CD4-positive, alpha-beta T cell treated with Interleukin-2 at 100 ng/mL for 4 hours (primary cell): ENCODE data around the gene TEX30.

ENCODE experiments used
- DNase-seq: peaks from one replicate; pipeline ENCODE4 v3.0.0-alpha.2; 2020; ENCODE audit warnings: low spot score

Gene TEX30

DNA sequence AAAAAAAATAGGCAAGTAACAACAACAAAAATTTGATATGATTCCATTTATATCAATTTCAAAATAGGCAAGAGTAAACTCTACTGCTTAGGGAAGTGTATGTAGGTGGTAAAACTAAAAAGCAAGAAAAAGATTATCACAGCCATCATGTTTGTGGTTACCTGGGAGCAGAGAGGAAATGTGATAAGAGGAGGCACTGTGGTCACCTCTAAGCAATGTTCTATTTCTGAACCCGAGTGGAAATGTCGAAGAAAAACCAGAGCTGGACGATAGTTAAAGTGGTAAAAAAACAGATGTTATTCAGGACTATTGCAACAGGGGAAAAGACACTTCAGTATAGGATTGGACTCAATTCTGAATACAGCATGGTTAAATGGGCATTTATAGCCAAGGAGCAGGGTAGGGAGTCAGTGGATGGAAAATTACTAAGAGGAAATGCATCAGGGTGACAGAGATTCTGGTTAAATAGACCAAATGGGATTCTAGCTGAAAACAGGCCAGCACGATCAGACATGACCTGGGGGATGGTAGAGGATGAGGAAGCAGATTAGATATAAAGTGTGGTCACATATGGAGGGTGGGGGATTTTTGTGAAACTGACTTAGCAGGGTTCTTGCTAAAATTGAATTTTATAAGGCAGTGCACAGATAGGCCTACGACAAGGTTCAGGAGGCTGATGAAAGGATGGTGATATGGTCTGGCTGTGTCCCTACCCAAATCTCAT is 6.0 kb upstream of the TEX30 start:
- DNase-seq: peak; percentile 27

DNA sequence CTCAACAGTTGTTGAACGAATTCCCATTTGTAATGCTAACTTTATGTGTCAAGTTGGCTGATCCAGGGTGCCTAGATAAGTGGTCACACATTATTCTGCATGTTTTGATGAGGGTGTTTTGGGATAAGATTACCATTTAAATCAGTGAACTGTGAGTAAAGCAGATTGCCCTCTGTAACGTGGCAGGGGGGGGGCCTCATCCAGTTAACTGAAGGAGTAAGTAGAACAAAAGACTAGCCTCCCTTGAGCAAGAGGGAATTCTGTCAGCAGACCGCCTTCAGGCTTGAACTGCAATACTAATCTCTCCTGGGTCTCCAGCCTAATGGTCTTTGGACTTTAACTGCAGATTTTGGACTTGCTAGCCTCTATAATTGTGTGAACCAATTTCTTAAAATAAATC is 4.2 kb upstream of the TEX30 start:
- no peak for DNase-seq

DNA sequence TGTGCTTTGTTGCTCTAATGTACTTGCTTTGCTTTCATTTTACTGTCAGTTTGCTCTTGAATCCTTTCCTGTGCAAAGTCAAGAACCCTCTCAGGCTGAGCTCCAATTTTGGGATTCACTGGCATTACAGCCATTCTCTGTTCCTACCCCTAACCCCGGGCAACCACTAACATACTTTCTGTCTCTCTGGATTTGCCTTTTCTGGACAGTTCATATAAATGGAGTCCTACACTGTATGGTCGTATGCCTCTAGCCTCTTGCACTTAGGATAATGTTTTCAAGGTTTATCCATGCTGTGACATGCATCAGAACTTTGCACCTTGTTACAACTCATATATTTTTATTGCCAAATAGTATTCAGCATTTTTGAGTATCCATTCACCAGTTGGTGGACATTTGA is 2.7 kb upstream of the TEX30 start:
- no peak for DNase-seq

DNA sequence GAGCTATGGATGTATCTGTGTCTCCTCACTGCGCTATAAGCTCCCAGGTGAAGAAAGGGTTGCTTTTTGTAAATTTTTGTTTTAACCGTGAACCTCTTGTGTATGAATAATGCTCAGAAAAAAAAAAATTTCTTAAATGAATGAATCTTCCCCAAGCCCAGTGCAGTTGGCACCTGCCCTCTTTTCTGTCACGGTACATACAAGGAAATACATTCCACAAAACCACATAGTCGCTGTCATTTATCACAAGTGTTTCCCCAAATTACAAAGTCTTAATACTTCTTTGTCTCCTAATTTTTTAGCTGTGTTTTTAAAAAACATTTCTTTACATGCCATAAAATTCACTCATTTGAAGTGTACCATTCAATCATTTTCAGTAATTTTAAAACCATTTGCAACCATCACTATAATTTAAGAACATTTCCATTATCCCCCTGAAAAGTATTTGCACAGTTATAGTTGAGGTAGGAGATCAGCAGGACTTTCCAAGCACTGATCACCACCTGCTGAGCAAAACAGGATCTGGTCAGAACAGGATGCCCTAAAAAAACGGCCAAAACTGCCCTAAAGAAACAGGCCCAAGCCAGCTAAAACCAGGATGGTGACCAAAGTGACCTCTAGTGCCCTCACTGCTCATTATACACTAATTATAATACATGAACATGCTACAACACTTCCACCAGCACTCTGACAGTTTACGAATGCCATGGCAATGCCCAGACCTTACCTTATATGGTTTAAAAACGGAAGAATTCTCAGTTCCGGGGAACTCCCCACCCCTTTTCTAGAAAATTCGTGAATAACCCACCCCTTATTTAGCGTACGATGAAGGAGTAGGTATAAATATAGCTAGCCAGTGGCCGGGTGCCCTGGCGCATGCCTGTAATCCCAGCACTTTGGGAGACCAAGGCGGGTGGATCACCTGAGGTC is 1.3 kb upstream of the TEX30 start:
- no peak for DNase-seq

DNA sequence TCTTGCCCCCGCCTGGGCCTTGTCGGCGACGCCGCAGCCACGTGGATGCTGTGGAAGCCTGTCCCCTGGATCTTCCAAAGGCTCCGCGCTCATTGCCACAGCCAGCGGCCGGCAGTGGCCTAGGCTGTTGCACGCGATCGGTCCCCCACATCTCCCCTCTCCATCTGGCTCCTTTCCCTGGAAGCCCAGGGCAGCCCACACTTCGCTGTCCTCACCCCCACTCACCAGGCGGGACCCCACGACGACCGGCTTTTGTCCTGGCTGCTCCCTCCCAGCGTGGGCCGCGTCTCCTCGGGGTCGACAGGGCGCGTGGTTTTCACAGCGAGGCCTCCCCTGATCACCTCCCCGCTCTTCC is 605 bp upstream of the TEX30 start:
- DNase-seq: no peak

DNA sequence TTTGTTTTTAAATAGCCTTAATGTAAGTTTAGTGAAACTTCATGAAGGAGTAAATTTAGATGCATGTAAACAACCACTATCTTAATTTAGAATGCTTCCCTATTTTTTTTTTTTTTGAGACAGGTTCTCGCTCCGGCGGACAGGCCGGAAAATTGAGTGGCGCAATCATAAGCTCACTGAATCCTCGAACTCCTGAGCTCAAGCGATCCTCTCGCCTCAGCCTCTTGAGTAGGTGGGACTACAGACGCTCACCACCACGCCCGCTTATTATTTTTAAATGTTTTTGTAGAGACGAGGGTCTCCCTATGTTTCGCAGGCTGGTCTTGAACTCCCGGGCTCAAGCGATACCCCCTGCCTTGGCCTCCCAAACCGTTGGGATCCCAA is 1.6 kb downstream of the TEX30 start:
- no peak for DNase-seq

DNA sequence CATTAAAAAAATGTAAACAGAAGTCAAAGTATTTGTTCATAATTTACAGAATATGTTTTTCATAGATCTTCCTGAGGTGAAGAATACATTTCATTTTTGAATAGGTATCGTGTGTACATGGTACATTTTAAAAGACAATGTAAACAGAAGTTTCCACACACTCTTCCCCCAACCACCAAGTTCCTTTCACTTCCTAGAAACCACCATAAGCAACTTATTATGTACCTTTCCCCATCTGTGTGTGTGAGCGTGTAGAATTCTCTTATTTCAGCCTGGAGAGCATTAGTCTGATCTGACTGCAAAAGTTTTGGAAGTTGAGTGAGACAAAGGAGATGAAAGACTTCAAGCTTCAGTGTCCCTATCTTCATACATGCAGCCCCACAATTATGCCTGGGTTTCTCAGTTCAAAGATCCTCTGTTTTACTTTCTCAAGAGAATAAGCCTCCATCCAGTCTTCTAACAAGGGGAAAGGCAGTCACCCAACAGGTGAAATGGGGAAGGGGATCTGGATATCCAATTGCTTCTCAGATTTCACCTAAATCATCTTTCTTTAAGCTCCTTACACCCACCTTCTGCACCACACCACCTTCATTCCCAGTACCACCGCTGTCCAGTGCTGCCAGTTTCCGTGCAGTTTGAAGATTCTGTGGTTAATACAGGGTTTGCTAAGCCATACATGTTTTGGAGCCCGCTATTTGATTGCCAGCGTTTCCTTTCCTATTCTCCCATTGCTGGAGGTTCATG is 2.1 kb downstream of the TEX30 start:
- no peak for DNase-seq

DNA sequence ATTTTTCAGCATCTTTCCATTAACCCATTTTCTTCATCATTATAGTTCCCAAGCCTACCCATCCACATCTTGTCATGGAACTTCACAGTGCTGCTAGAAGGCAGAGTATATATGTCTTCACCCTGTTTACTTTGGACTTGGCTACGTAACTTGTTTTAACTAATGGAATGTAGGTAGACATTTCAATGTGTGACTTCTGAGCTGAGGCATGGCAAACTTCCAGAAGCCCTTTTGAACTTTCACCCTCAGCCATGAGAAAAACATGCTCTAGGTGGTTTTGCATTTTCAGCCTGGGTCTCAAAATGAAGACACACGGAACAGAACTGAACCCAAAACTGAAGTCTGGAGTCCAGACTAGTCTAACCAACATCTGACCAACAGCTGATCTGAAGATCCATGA is 3.2 kb downstream of the TEX30 start:
- no peak for DNase-seq

DNA sequence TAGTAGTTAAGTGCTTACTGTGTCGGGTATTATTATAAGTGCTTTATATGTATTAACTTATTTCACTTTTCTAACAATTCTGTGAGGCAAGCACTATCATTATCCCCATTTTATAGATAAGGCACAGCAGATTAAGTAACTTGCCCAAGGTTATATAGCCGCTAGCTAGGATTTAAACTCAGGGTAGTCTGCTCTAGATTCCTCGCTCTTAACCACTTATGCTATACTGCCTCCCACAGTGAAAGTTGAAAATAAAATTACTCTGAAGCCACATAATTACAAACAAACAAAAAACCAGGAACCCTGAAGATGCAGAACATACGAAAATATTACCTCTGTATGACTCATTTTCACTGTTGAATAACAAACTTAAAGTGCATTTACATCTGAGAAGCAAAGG is 3.9 kb downstream of the TEX30 start:
- no peak for DNase-seq

DNA sequence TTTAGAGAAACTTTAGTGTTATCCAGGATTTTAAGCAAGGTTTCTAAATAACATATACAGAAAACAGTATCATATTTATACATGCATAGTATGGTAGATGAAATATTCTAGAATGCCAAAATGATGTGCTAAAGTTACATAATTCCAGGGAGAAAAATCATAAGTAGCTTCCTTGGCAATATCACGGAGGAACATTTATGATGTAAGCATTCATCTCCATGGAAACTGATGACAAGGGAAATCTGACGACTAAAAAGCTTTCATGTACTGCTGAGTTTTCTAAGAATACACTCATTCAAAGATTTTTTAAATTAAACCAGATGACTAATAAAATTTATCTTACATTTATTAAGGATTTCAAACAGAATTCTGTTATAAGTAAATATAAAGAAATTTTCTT is 4.7 kb downstream of the TEX30 start:
- DNase-seq: no peak

DNA sequence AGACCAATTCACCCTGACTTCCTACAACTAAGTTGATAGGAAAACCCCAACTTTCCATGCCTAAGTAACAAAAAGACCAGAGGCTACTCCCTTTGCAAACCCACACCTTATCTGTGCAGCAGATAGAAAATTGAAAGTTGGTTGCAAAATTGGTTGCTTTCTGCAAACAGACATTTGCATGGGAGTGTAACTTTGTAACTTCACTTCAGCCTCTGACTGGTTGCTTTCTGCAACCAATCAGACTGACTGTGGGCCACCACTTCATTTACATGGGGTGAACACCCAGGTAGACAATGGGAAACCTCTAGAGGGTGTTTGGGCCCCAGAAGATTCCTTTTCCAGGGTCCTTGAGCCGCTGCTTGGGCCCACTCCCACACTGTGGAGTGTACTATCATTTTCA is 9.8 kb downstream of the TEX30 start:
- no peak for DNase-seq

DNA sequence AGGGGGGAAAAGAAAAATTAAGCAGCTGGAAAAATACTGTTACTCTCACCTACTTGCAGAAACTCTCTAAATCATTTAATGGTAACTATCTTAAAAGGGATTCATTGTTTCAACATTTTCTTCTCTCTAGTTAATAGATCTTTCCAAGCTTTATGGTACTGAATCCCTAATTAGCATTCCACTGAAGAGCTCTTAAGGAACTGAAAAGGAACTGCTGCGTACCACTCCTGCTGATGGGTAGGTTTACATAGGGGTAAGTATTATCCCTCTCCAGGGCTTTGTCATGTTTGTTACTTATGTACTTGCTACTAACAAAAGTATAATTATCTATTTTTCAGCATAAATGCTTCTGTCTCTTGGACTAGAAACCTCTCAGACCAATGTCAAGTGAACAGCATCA is 12.5 kb downstream of the TEX30 start:
- no peak for DNase-seq

DNA sequence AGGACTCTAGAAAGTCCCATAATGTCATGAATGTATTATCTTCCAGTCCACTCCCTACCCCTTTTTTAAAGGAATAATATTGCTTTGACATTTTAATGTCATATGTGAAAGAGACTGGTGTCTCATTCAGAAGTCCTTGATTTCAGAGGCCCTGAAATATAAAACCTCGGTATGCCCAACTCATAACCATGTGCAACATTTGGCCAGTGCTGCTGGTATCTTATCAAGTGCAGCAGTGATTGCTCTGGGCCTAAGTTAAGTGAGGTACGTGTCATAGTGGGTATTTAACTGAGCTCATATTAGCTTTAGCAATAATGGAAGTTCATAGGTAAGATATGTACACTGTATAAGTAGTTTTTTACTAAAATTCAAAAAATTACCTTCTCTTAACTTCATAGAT is 14.7 kb downstream of the TEX30 start:
- no peak for DNase-seq

DNA sequence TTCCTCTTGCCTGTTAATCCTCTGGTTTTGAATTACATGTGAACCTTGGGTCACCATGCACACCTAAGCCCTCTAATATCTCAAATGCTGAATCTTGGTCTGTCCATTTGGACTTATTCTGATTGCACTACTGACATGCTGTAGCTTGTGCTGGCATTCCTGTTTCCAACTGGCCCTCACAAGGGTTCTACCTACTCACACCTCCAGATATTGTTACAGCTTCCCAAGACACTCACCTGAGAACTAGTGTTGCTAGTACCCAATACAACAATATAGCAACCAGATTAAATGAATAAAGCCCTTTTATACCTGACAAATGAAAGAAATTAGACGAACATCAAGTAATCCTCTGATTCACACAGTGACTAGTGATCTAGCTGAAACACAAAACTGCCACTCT is 16.6 kb downstream of the TEX30 start:
- no peak for DNase-seq

DNA sequence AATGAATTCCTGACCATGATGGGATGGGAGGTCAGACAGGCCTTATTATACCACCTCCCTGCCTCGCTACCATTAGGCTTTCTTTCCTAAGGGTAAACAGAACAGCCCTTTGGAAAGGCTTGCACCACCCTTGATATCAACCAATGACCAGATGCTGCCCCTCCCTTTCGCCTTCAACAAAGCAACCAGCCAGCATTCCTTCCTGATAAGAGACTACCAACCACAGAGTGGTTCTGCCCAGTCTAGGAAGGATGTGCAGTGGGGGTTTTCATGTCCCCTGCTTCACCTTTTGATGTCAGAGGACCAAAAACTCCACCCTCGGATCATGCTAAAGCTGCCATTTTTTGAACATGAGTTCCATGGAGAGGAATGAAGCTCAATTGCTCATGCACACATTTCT is 21.7 kb downstream of the TEX30 start:
- DNase-seq: no peak

DNA sequence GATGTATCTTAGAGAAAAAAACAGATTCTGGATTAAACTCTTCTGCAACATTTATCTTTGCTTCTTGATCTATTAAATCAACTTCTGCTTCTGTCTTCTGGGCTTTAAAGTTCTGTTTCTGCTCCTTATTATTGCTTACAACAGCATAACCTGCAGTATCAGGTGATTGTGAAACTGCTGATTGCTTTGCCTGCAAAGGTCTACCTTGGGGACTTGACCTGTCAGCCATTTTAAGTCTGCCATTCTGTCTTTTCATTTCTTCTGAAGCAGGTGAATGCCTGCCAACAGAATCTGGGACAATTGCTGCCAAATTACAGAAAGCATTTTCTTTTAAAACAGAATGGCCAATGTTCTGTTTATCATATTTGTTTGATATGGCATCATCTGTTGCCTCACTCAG is 31.1 kb downstream of the TEX30 start:
- no peak for DNase-seq

DNA sequence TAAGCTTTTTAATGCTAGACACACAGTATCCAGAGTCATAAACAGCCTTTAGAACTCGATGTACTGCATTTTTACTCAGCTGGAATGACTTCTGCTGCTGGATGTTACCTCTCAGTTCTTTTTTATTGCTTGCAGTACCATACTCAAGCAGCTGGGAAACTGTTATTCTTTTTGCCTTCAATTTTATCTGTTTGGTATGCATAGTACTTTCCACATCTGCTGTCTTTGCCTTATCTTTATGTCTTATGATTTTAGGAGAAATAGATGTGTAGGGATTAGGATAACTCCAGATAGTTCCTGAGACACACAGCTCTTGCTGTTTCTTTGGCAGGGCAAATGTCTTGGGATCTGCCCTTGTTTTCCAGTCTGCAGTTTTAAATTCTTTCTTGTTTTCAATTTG is 31.5 kb downstream of the TEX30 start:
- DNase-seq: no peak

DNA sequence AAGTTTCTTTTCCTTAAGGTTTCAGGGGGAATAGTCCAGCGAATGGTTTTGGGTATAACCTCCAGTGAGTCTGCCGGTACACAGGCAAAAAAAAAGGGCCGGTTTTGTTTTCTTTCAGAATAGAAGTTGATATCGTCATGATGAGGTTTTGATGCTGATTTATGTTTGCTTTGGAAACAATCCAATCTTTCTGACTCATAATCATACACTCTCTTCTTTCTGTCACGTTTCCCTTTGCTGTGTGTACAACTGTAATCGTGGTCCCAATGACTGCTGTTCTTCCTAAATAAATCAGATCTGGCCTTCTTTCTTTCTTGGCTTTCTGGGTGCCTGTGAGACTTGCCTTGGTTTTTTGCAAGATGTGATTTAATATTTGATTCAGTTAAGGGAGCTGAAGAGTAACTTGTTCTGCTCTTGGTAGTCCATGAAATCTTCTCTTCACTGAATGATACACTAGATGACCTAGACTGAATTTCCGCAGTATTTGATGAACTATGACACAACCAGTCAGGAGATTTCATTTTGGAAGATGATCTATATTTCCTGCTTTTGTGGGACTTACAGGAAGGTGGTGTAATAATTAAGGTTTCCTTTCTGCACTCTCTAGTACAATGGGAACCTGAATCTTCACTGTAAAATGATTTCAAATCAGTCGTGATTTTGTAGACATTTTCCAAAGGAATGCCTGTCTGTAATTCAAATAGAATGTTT is 43.9 kb downstream of the TEX30 start:
- DNase-seq: no peak

DNA sequence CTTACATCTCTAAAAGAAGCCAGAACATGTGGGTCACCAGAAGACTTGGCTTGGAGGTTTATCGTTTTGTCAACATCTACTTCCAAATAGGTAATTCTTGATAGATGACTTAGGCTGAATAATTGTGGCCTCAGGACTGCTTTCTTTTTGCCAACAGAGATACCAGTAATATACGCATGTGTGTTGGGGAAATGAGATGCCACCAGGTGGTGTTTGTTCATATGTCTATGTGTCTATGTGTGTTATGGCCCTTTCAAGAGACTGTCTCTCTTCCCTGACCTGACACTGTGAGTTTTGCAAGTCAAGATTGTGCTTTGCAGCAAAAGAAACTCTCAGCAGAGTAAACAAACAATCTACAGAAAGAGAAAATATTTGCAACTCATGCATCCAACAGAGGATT is 47.2 kb downstream of the TEX30 start:
- DNase-seq: no peak

DNA sequence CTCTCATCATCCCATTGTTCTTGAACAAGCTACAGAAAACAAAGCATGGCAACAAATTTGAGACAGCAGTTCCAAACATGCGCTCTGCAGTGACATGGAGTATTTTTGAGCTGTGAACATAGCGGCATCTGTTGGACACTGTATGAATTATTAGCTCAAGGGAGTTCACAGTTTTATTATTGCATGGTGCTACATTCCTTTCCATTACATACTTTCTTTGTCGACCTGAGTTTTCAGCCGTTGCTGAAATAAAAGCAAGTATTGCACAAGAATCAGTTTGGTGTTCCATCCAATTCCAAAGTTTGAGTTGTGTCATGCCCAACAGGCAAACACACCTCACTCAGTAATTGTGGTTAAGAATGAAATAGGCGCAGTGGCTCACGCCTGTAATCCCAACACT is 48.7 kb downstream of the TEX30 start:
- DNase-seq: peak; percentile 4

DNA sequence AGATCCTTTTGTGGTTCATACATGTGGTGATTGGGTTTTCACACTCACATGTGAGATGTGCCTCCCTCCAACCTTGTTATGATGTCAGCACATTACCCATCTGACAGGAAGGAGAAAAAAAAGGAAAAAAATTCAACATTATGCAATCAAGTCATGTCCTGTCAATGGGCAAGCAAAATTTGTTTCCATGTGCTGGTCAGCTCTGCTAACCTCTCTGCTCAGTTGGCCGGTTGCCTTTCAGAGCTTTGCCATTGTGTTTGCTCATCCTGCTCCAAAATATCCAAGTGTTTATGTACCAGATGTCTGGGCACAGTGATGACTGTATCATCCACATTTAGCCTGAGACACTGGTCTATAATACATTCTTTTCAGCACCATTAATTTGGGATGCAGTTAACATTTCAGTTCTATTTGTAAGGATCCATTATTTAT is 51.8 kb downstream of the TEX30 start:
- DNase-seq: no peak

DNA sequence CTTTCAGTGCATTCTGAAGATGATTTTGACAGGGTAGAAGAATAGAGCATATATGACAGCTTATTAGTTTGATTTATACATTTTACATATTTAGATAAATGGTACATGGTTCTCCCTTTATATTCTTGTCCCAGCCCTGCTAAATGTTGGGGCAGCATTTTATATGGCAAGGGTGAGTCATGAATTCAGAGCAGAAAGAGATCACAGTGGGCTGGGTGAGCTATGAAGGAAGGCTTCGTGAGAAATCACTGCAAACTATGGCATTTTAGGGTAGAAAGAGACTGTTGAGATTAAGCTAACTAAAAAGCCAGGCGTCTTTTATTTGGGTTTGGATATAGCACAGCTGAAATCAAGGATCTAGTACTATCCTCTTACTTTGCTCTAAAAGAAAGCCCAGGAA is 54.8 kb downstream of the TEX30 start:
- DNase-seq: no peak
